Stimulated activated CD8-positive, alpha-beta memory T cell treated with anti-CD3 and anti-CD28 coated beads, Interleukin-7, amount 100 ng/mL, for 24 hours (primary cell): ENCODE measurements around the gene DNMT1.
"Not testable (repeated sequence)": the region's sequence is repeated elsewhere in the genome, so short reads cannot be mapped to it uniquely, and the experiment has no call there.

Source experiments
- DNase-seq: peaks from one replicate; pipeline ENCODE4 v3.0.0-alpha.2; 2020; ENCODE audit warnings: low read depth

Gene DNMT1

DNA sequence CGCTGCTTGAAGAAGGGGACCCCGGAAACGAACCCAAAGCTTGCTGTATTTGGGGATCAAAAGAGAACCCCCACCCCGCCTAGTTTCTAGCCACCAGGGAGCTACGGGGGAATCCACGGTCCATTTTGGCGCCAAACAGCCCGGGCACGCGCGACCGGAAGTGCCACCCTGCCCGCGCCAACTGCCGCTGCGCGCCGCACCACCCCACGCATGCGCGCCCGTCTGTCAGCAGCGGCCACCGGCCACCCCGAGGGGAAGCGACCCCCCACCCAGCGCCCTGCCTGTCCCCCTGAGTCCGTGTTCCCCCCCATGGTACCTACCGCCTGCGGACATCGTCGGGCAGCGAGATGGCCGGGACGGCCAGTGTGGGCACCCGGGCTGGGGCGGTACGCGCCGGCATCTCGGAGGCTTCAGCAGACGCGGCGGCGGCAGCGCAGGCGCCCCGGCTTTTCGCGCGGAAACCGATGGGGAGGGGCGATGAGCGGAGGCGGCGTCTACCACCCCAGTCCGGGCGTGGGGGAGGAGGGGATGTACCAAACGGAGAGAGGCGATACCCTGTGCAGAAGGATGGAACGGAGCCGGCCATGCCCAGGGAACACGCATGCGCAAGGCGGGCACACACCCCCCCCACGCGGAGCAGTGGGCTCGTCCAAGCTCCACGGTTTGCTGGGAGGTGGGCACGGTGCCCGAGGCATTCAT, at the start of gene DNMT1:
Gene DNMT1, minus strand, starts transcription at position 454 of the 699 bp plus-strand sequence. Its CDS starts 54 bp downstream, at position 400.
- DNase-seq = peak; percentile 97

DNA sequence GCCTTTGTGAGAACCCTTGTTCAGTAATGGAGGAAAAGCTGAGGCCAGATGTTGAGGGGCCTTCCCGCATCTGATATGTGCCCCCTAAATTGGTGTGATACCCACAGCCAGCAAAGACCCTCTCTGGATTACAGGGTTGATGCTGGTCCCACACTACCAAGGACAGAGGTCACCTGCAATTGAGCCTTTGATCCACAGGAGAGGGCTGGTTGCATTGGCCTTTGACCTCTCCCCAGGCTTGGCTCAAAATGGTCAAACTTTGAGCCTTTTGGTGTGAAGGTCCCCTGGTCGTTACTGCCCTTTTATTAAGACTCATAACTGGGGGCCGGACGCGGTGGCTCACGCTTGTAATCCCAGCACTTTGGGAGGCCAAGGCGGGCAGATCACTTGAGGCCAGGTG, 48.9 kb upstream of the DNMT1 start:
- no peak for DNase-seq

DNA sequence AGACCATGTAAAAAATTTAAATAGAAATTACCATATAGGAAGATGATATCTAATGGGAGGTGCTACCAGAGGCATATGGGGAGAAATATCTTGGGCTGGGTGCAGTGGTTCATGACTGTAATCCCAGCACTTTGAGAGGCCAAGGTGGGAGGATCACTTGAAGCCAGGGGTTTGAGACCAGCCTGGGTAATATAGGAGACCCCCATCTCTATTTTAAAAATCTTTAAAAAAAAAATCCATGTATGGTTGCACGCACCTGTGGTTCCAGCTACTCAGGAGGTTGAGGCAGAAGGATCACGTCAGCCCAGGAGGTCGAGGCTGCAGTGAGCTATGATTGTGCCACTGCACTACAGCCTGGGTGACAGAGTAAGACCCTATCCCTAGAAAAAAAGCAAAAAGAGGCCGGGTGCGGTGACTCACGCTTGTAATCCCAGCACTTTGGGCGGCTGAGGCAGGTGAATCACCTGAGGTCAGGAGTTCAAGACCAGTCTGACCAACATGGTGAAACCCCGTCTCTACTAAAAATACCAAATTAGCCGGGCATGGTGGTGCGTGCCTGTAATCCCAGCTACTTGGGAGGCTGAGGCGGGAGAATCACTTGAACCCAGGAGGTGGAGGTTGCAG, 47.2 kb upstream of the DNMT1 start:
- not testable (repeated sequence) for DNase-seq

DNA sequence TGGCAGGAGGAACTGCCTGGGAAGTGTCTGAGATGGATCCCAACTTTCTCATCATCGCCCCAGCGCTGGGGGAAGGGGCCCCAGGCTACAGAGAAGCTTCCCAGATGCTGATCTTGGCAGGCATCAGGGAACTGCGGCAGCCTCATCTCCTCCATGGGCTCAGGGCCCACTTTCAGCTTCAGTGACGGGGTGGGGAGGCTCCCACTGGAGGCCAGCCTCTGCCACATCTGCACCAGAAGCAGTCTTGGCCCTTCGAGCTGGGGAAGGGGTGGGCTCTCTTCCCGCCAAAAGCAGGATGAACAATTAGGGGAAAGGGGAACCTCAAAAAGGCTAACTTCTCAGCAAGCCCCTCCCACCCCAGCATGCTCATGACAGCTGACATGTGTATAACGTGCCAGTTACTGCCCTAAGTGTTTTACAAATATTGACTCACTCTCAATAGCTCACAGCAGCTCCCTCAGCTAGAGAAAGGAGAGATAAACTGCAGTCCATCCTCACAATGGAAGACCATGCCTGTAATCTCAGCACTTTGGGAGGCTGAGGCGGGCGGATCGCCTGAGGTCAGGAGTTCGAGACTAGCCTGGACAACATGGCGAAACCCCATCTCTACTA, 43.5 kb upstream of the DNMT1 start:
- DNase-seq = no peak

DNA sequence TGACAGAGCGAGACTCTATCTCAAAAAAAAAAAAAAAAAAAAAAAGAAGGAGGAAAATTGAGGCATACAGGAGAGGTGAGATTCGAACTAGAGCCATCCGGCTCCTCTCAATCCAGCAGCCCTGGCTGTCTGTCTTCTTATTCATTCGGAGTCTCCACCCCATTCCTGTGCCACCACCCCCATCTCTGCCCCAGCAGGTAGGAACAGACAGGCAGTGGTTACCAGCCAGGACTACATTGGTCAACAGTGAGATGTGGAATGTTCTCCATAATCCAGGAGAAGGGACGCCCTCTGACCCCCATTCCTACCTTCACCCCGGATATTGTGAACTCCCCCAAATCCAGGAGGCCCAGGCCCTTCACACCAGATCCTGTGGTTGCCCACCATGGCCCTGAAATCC, 42.9 kb upstream of the DNMT1 start:
- DNase-seq = no peak

DNA sequence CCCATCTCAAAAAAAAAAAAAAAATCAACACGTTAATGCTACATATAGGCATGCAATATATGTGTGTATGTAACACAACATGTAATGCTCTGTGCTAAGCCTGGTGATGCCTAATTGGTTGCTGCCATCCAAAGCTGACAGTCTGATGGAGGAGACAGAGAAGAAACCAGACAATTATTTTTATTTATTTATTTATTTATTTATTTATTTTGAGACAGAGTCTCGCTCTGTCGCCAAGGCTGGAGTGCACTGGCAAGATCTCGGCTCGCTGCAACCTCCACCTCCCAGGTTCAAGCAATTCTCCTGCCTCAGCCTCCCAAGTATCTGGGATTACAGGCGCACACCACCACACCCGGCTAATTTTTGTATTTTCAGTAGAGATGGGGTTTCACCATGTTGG, 40.7 kb upstream of the DNMT1 start:
- DNase-seq = not testable (repeated sequence)

DNA sequence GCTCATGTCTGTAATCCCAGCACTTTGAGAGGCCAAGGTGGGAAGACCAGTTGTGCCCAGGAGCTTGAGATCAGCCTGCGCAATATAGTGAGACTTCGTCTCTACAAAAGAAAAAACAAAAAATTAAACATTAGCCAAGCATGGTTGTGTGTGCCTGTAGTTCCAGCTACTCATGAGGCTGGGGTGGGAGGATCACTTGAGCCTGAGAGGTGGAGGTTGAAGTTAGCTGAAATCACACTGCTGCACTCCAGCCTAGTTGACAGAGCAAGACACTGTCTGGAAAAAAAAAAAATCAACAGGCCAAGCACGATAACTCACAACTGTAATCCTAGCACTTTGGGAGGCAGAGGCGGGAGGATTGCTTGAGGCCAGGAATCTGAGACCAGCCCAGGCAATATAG, 40.2 kb upstream of the DNMT1 start:
- no peak for DNase-seq

DNA sequence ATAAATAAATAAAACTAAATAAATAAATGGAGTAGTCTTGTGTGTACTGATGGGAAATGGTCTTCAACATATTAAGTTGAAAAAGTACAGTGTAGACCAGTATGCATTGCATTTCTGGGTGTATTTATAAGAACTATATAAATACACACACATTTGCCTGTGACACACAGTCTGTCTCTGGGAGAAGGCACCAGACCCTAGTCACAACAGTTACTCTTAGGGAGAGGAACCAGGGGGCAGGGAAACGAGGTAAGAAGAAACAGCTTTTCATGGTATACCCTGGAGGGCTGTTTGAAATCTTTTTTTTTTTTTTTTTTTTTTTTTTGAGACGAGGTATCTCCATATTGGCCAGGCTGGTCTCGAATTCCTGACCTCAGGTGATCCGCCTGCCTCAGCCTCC, 39.2 kb upstream of the DNMT1 start:
- no peak for DNase-seq

DNA sequence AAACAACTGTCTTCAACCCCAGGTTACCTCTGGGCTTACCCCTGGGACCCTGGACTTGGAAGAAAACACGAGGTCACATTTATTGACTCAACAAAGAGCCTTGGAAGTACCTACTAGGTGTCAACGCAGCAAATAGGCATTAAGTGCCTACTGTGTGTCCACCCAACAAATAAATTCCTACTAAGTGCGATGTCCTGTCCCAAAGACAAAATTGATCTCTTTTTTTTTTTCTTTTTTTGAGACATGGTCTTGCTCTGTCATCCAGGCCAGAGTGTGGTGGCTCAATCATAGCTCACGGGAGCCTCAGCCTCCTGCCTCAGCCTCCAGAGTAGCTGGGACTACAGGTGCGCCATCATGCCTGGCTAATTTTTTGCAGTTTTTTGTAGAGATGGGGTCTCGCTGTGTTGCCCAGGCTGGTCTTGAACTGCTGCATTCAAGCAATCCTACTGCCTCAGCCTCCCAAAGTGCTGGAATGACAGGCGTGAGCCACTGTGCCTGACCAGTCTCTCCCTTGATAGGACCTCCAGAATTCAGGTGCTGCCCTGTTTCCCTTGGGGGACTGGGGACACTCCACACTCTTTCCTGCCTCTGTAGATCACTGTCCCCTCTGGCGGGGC, 37.0 kb upstream of the DNMT1 start:
- no peak for DNase-seq

DNA sequence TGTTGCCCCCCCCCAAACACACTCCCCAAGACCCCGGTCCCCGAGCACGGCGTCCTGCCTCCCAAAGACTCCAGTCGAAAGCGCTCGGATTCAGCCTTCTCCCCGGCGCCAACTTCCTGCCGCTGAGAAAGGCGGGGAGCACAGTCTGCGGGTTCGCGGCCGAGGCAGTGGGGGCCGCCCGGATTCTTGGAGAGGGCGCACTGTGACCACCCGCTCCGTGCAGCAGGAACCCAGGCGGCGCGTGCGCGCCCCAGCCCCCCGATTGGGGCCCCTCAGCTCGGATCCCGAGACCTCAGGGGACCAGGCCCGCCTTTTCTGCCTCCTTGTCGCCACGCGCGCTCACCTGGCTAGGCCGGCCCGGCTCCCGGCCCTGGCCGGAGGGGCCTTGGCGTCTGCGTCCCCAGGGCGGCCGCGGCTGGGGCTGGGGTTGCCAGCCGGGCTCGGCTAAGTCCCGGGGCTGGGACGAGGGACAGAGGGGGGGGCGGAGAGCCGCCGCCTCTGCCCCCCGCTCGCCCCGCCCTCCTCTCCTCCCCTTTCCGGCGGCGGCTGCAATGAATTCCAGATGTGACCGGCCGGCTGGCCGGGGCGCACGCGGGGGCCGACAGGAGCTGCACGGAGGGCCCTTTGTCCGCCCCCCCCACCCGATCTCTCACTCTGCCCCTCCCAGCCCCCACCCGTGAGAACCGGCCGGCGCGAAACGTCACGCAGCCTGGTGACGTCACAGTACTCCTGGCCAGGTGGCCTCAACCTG, 36.3 kb upstream of the DNMT1 start, which contains the start of gene S1PR2:
Gene S1PR2, minus strand, starts transcription at position 471 of the 751 bp plus-strand sequence. CDS start 6,426 bp downstream, outside the sequence.
- peak; percentile 38 for DNase-seq

DNA sequence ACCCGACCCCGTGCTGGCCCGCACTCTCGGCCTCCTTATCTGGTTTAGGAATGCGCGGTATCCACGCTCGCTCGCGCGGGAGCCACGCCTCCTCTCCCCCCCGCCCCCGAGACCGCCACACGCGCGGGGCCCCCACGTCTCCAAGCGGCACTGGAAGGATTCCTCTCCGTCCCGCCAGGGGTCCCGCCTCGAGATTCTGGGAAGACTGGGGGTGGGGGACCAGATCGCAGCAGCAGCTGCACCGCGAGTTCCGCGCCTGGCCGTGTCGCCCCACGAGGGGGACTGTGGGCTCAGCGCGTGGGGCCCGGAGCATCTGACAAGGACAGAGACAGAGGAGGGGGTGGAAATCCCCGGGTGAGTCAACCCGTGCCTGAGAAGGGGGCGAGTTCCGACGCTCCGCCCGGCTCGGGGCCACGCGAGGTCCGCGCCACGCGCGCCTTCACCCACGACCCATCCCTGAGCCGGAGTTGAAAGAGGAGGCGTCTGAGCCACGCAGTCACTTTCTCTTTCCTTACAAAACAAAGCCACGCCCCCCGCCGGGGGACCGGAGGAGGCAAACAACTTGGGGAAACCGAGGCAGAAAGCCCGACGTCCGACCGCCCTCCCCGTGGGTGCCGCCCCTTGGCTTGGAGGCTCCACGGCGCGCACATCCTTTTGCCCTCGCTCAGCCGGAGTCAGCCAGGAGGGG, 35.6 kb upstream of the DNMT1 start:
- peak; percentile 26 for DNase-seq

DNA sequence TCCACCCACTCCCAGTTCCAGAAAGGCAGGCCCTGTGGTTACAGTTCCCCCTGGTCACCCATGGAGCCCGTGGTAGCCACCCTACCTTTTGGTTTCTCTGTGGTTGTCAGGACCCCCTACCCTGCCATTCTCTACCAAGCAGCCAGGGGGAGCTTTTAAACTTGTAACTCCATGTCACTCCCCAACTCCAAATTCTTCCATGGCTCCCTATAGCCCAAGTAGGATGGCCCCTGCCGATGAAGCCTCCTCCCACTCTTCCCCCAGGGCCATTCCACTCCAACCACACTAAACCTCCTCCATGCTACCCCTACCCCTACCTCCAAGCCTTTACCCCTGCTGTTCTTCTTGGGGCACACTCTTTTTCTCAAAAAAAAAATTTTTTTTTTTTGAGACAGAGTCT, 34.2 kb upstream of the DNMT1 start:
- no peak for DNase-seq

DNA sequence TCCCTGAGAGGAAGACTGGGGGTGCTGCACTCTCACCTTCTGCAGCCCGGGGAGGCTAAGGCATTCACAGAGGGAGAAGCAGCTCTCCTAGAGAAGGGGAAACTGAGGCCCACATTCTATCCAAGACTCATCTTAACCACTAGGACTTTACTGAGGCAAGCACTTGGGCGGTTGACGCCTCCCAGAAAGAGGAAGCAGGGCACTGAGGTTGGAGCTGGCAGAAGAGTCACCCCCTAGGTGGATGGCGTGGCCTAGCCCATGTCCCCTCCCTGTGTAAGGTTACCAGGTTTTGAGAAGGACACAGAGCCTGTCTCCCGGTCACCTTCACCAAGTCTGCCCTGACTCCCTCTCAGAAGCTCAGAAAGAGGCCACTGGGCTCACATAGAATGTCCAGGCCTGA, 33.6 kb upstream of the DNMT1 start:
- DNase-seq = no peak

DNA sequence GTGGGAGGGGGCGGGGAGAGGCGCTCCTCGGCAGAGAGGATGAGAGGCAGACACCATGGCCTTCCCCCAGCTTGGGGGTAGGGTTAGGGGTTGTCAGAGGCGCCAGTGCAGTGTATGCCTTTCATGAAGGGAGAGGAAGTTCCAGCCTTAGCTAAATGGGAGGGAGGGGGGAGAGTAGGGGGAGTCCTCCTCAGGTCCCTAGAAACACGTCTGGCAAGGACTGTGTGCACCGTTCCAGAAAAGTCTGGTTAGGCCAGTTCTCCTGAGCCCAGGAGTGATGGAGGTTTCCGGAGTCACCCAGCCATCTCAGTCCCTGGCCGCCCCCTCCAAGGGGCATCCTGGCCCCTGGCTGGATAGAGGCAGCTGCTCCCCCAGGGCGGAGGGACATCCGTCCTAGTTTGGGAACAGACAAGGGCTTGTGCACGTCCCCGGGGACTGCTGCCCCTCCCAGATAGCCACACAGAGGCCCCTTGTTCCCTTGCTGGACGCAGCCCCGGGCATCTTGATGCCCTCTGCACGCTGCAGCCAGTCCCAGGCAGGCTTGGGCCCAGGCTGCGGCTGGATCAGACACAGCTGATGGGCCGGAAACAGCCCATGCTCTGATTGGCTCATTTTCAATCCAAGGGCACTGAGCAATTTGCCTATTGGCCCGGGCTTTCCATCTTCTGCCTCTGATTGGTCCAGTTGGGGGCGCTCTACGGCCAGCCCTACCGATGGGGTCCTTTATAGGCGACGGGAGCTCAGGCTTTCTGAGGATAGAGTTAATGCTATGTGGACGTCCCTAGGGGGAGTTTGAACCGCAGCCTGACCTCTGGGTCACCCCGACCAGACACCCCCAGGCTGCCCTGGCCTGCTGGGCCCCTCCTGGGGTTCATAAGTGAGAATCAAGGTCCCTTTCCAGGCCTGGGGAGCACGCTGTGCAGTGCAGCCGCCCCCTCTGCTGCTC, 32.5 kb upstream of the DNMT1 start:
- no peak for DNase-seq

DNA sequence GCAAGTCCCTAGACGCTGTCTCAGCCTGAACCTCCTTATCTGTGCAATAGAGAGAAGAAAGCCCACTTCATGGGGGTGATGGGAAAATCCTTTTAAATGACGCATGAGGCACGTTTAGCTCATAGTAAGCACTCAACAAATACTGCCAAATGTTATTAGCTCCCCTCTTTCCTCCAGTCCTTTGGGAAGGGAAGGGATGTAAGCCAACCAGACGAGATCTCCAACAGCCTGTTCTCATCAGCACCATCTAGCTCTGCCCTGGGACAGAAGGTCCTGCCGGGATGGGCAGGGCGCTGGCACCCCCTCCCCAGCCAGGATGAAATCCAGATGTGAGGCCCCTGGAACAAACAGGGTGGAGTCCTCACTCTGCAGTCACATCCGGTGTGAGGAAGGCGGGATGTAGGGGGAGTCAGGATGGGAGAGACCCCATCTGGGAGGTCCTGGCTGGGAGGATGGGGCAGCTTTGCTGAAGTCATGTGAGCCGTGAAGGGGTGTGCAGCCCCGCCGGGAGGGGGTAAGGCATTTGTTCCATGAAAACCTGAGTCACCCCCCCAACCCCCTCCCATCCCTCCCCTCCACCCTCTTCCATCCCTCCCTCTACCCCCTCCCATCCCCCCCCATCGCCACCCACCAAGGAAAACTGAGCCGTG, 31.7 kb upstream of the DNMT1 start:
- DNase-seq = no peak

DNA sequence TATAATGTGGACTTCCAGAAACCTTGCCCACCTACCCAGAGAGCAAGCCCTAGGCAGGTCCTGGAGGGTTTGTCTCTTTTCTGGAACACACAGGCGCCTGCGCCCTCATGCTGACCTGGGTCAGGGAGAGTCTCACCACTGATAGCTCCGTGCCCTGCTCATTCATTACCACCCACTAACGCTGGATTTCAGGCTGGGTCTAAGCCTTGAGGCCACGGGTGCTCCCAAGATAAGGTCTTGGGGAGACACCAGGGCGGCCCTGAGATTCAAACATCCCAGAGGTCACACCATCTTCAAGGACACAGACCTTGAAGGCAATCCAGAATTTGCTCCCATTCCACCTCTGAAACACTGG, 31.2 kb upstream of the DNMT1 start:
- DNase-seq = no peak

DNA sequence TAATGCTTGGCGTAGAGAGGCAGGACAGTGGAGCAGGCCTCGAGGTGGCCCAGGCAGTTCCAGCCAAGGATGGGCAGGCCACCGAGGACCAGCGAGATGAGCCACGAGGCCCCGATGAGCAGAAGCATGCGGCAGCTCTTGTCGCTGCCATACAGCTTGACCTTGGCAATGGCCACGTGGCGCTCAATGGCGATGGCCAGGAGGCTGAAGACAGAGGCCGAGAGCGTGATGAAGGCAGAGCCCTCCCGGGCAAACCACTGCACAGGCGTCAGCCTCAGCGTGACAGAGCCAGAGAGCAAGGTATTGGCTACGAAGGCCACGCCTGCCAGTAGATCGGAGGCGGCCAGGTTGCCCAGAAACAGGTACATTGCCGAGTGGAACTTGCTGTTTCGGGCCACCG, 29.6 kb upstream of the DNMT1 start:
- no peak for DNase-seq

DNA sequence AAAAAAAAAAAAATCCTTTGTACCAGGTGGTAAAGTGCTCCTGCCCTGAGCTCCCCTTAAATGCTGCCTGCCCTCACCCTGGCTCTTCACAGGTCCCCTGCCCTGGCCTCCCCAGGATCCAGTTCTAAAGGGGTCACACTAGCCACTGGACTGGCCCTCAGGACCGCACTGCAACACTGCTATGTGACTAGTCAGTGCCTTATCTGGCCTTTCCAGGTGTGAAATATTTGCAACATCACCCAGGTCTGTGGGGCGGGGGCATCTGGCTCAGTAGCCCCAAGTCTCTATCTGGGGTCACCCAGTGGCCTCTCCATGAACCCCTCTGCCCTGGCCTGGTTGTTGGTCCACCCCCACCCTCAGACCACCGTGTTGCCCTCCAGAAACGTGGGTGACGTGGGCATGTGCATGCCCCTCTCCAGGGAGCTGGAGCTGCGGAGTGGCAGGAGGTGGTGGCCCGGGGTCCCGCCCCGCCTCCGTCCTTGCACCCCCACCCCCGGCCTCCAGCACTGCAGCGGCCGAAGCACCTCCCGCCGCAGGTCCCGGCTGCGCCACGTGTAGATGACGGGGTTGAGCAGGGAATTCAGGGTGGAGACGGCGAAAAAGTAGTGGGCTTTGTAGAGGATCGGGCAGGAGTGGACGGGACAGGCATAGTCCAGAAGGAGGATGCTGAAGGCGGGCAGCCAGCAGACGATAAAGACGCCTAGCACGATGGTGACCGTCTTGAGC, 28.9 kb upstream of the DNMT1 start:
- no peak for DNase-seq

DNA sequence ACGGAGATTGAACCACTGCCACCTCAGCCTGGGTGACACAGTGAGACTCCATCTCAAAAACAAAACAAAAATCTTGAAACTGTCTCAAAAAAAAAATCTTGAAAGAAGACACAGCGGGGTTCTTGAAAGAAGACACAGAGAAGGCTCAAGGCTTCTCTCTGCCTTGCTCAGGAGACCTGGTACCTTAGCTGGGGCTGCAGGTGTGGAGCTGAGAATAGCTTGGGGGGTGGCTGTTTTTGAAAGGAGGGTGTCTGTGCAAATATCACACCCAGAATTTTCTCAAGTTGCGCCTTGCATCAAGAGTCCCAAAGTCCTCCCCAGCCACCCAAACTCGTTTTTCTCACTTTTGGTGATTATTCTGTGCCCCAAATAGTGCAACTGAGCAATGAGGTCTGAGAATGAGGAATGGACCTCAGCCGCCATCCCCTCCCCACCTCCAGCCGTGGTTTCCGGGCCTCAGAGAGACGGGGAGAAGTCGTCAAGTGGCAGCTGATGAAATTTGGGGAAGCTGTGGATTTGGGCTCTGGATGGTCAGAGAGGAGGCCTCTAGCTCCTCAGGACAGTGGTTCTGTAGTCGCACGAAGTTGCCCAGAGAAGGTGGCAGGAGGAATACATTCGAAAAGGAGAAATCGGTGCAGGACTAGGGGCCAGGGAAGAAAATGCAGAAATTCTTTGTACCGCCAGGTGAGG, 27.6 kb upstream of the DNMT1 start:
- DNase-seq = no peak
